T-cell (primary cell): Measurements from ENCODE around the gene SETBP1. TPM values are rescaled to one million over a fixed set of nuclear protein-coding genes. Genes with fewer than 3 reads are reported as not detected.

Source experiments
- ATAC-seq, 4 experiments: fragments of 200-7000 bp in 3 of 4; fragments of 150-1000 bp in 1 of 4; cut with Tn5 transposase; replicated peaks in 1 of 4; 1 replicate in 3 of 4; 2 replicates in 1 of 4; pipeline ENCODE4 v1.10.0; 2021; ENCODE audit warnings: moderate library complexity in 3 of 4, mild to moderate bottlenecking in 2 of 4, moderate number of reproducible peaks in 1 of 4
- CTCF ChIA-PET, 2 donors: fragments of 300-600 bp; sonication (Branson Sonifier 250); formaldehyde crosslinking; loops; one replicate each; lab custom pipeline; 2022; ENCODE audit warnings: antibody characterized with exemption in 2 of 2; lab: Charles Lee
- POLR2A ChIA-PET, 2 donors: fragments of 300-600 bp; sonication (Branson Sonifier 250); formaldehyde crosslinking; loops; one replicate each; lab custom pipeline; 2022; ENCODE audit warnings: antibody characterized with exemption in 2 of 2; lab: Charles Lee
- DNase-seq, 35 experiments: peaks; one replicate each; pipeline versions ENCODE4 v3.0.0 to v3.0.0-alpha.2; 2013 to 2023
- H3K27ac ChIP-seq: one replicate; pipeline ENCODE4 v1.5.1; 2013; ENCODE audit warnings: low read length
- H3K27me3 ChIP-seq, 2 experiments: replicated peaks in 1 of 2; 1 replicate in 1 of 2; 2 replicates in 1 of 2; pipeline versions ENCODE4 v1.6.1 to v1.7.0; 2013; ENCODE audit warnings: low read length in 1 of 2, mixed read lengths in 1 of 2; ENCODE audit not compliant: control insufficient read depth in 2 of 2, insufficient read depth in 2 of 2; ENCODE audit errors: extremely low read depth in 1 of 2
- H3K36me3 ChIP-seq, 2 donors: 1 replicate in 1 of 2; 2 replicates in 1 of 2; pipeline versions ENCODE4 v1.6.1 to v1.7.0; 2013; ENCODE audit warnings: low read length in 1 of 2; ENCODE audit not compliant: control insufficient read depth in 2 of 2, insufficient read depth in 1 of 2; ENCODE audit errors: extremely low read depth in 1 of 2
- H3K4me1 ChIP-seq, 2 experiments: 1 replicate in 1 of 2; 2 replicates in 1 of 2; pipeline versions ENCODE4 v1.6.1 to v1.7.0; 2013; ENCODE audit warnings: low read length in 2 of 2, mixed read lengths in 1 of 2; ENCODE audit not compliant: insufficient read depth in 2 of 2, control insufficient read depth in 1 of 2; ENCODE audit errors: extremely low read depth in 1 of 2
- H3K4me3 ChIP-seq, 2 donors: 1 replicate in 1 of 2; 2 replicates in 1 of 2; pipeline versions ENCODE4 v1.5.1 to v1.7.0; 2013; ENCODE audit warnings: mild to moderate bottlenecking in 2 of 2, low read length in 1 of 2, moderate library complexity in 1 of 2; ENCODE audit not compliant: control insufficient read depth in 1 of 2; ENCODE audit errors: extremely low read depth in 1 of 2
- H3K9me3 ChIP-seq: 2 replicates; pipeline ENCODE4 v1.7.0; 2013
- H3K27ac Mint-ChIP-seq, 2 donors: one replicate each; pipeline ENCODE4 v1.8.0; 2020 to 2021; ENCODE audit warnings: mild to moderate bottlenecking in 2 of 2, mixed read lengths in 2 of 2
- H3K27me3 Mint-ChIP-seq, 2 donors: one replicate each; pipeline ENCODE4 v1.8.0; 2021 to 2022; ENCODE audit warnings: mixed read lengths in 2 of 2
- H3K36me3 Mint-ChIP-seq: one replicate; pipeline ENCODE4 v1.8.0; 2021; ENCODE audit warnings: mixed read lengths
- H3K4me1 Mint-ChIP-seq, 3 donors: one replicate each; pipeline ENCODE4 v1.8.0; 2020 to 2022; ENCODE audit warnings: mixed read lengths in 3 of 3, mild to moderate bottlenecking in 1 of 3
- H3K4me3 Mint-ChIP-seq, 3 donors: one replicate each; pipeline ENCODE4 v1.8.0; 2020 to 2022; ENCODE audit warnings: mild to moderate bottlenecking in 3 of 3, mixed read lengths in 3 of 3, moderate library complexity in 3 of 3
- H3K9me3 Mint-ChIP-seq, 3 donors: one replicate each; pipeline ENCODE4 v1.8.0; 2020 to 2022; ENCODE audit warnings: mixed read lengths in 3 of 3
- WGBS: methylation state at CpG from one replicate; pipeline ENCODE4 v1.1.5; 2013; ENCODE audit warnings: missing lambda C conversion rate; ENCODE audit not compliant: insufficient coverage; 5-methylcytosine and 5-hydroxymethylcytosine counted together
- total RNA-seq, 35 experiments: library from RNA in 6 of 35; stranded (reverse) in 6 of 35; fragments of 120-200 nt in 1 of 35; gene quantifications; one replicate each; pipeline versions ENCODE4 v1.2.1 to v1.2.4 and lab custom pipeline; 2013 to 2026

Gene SETBP1
- total RNA-seq, 5 donors from 2014 or later (not counting 1 experiment from before 2014, with no cell fraction given): 1.6 to 5.7 (median 3.2) TPM

- ATAC-seq: no peak
- Mint-ChIP-seq H3K9me3 (no peaks in the 10 kb centered on the region), H3K4me3 (no peak overlapping the region), H3K27me3 (peaks cover 2 to 8% of the 10 kb centered on the region in 2 donors), H3K4me1 (no peaks in the 10 kb centered on the region), H3K36me3 (no peaks in the 10 kb centered on the region), H3K27ac (no peak overlapping the region)
- Histone ChIP-seq H3K27ac (no peak overlapping the region), H3K9me3 (no peaks in the 10 kb centered on the region), H3K27me3 (no peaks in the 10 kb centered on the region), H3K4me3 (no peak overlapping the region), H3K36me3 (no peaks in the 10 kb centered on the region), H3K4me1 (no peaks in the 10 kb centered on the region)
- 81% methylated on average over 4 of the region's 4 CpGs for WGBS
- CTCF ChIA-PET: no interaction called here
- no peak for DNase-seq
- POLR2A ChIA-PET: no interaction called here
These were observed 42.6 kb upstream of the SETBP1 start for GRCh38 chr18:44638034-44638540.

- POLR2A ChIA-PET: no interaction called here
- ATAC-seq (no peak), DNase-seq (no peak)
- WGBS: no CpG with 5 or more reads among the region's 1 CpG
- Mint-ChIP-seq H3K27ac (no peak overlapping the region), H3K27me3 (peaks cover 2 to 8% of the 10 kb centered on the region in 2 donors), H3K36me3 (no peaks in the 10 kb centered on the region), H3K4me3 (no peak overlapping the region), H3K4me1 (no peaks in the 10 kb centered on the region), H3K9me3 (no peaks in the 10 kb centered on the region)
- H3K27me3 ChIP-seq: no peaks in the 10 kb centered on the region
- no peaks in the 10 kb centered on the region for H3K36me3 ChIP-seq
- H3K9me3 ChIP-seq: no peaks in the 10 kb centered on the region
- no peak overlapping the region for H3K4me3 ChIP-seq
- H3K27ac ChIP-seq: no peak overlapping the region
- CTCF ChIA-PET: no interaction called here
- no peaks in the 10 kb centered on the region for H3K4me1 ChIP-seq
These were observed 41.9 kb upstream of the SETBP1 start for GRCh38 chr18:44638811-44639210.

GRCh38 chr18:44643004-44643403 is 37.7 kb upstream of the SETBP1 start:
- WGBS: 75% methylated on average over 1 of the region's 3 CpGs
- Histone ChIP-seq H3K27me3 (no peaks in the 10 kb centered on the region), H3K4me1 (no peaks in the 10 kb centered on the region), H3K9me3 (no peaks in the 10 kb centered on the region), H3K4me3 (no peak overlapping the region), H3K36me3 (no peaks in the 10 kb centered on the region), H3K27ac (no peak overlapping the region)
- H3K4me3 Mint-ChIP-seq: no peak overlapping the region
- no peaks in the 10 kb centered on the region for H3K36me3 Mint-ChIP-seq
- DNase-seq (no peak), ATAC-seq (no peak)
- no peaks in the 10 kb centered on the region for H3K4me1 Mint-ChIP-seq
- CTCF ChIA-PET: no interaction called here
- no peak overlapping the region for H3K27ac Mint-ChIP-seq
- POLR2A ChIA-PET: no interaction called here
- H3K9me3 Mint-ChIP-seq: no peaks in the 10 kb centered on the region
- peaks cover 6 to 8% of the 10 kb centered on the region in 2 donors for H3K27me3 Mint-ChIP-seq

GRCh38 chr18:44651478-44651877 is 29.2 kb upstream of the SETBP1 start:
- H3K9me3 Mint-ChIP-seq: no peaks in the 10 kb centered on the region
- Histone ChIP-seq H3K27ac (no peak overlapping the region), H3K27me3 (peaks cover 0 to 3% of the 10 kb centered on the region in 2 experiments), H3K36me3 (no peaks in the 10 kb centered on the region), H3K9me3 (no peaks in the 10 kb centered on the region), H3K4me1 (no peaks in the 10 kb centered on the region), H3K4me3 (no peak overlapping the region)
- ChIA-PET POLR2A (no interaction called here), CTCF (no interaction called here)
- H3K27ac Mint-ChIP-seq: no peak overlapping the region
- WGBS: 100% methylated on average over 1 of the region's 6 CpGs
- no peaks in the 10 kb centered on the region for H3K36me3 Mint-ChIP-seq
- DNase-seq (no peak), ATAC-seq (no peak)
- H3K27me3 Mint-ChIP-seq: peaks cover 5% of the 10 kb centered on the region in 2 donors
- H3K4me3 Mint-ChIP-seq: no peak overlapping the region
- no peaks in the 10 kb centered on the region for H3K4me1 Mint-ChIP-seq

GRCh38 chr18:44651918-44652572 is 28.6 kb upstream of the SETBP1 start:
- Mint-ChIP-seq H3K27me3 (peaks cover 5% of the 10 kb centered on the region in 2 donors), H3K36me3 (no peaks in the 10 kb centered on the region), H3K9me3 (no peaks in the 10 kb centered on the region), H3K4me1 (no peaks in the 10 kb centered on the region), H3K27ac (no peak overlapping the region), H3K4me3 (no peak overlapping the region)
- Histone ChIP-seq H3K4me1 (no peaks in the 10 kb centered on the region), H3K36me3 (no peaks in the 10 kb centered on the region), H3K27ac (no peak overlapping the region), H3K27me3 (peaks cover 0 to 3% of the 10 kb centered on the region in 2 experiments), H3K9me3 (no peaks in the 10 kb centered on the region), H3K4me3 (no peak overlapping the region)
- DNase-seq: no peak
- ChIA-PET POLR2A (no interaction called here), CTCF (no interaction called here)
- ATAC-seq: no peak
- WGBS: 81% methylated on average over 5 of the region's 6 CpGs

GRCh38 chr18:44652722-44653121 is 28.0 kb upstream of the SETBP1 start:
- ChIA-PET POLR2A (no interaction called here), CTCF (no interaction called here)
- Histone ChIP-seq H3K27me3 (peaks cover 0 to 3% of the 10 kb centered on the region in 2 experiments), H3K36me3 (no peaks in the 10 kb centered on the region), H3K27ac (no peak overlapping the region), H3K9me3 (no peaks in the 10 kb centered on the region), H3K4me1 (no peaks in the 10 kb centered on the region), H3K4me3 (no peak overlapping the region)
- Mint-ChIP-seq H3K36me3 (no peaks in the 10 kb centered on the region), H3K9me3 (no peaks in the 10 kb centered on the region), H3K27me3 (peaks cover 5% of the 10 kb centered on the region in 2 donors), H3K4me3 (no peak overlapping the region), H3K4me1 (no peaks in the 10 kb centered on the region), H3K27ac (no peak overlapping the region)
- no peak for DNase-seq
- no peak for ATAC-seq
- 83% methylated on average over 1 of the region's 4 CpGs for WGBS
